Renal pelvis (tissue), 4 donors: ENCODE data around the gene LRRC1. TPM values are rescaled to one million over a fixed set of nuclear protein-coding genes. Genes with fewer than 3 reads are reported as not detected.
"Not testable (repeated sequence)": the region's sequence is repeated elsewhere in the genome, so short reads cannot be mapped to it uniquely, and the experiment has no call there.

Experiments
- DNase-seq: peaks from one replicate; pipeline ENCODE4 v3.0.0-alpha.2; 2013
- polyA plus RNA-seq, 3 donors: library from polyadenylated mRNA; unstranded; fragments of 120-200 nt; gene quantifications; one replicate each; pipeline ENCODE4 v1.2.1, GENCODE V29; 2013; ENCODE audit not compliant: insufficient read length in 3 of 3

LRRC1 gene
- polyA plus RNA-seq, 3 donors = 24.4 to 34.8 (median 29.7) TPM

DNA sequence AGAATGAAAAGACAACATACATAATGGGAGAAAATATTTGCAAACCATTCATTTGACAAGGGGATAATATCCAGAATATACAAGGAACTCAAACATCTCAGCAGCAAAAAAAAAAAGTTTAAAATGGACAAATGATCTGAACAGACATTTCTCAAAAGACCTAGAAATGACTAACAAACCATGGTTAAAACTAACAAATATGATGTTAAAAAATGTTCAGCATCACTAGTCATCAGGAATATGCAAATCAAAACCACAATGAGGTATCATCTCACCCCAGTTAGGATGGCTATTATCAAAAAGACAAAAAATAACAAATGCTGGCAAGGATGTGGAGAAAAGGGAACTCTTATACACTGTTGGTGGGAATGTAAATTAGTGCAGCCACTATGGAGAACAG lies 9.8 kb upstream of the LRRC1 start:
- DNase-seq = not testable (repeated sequence)

DNA sequence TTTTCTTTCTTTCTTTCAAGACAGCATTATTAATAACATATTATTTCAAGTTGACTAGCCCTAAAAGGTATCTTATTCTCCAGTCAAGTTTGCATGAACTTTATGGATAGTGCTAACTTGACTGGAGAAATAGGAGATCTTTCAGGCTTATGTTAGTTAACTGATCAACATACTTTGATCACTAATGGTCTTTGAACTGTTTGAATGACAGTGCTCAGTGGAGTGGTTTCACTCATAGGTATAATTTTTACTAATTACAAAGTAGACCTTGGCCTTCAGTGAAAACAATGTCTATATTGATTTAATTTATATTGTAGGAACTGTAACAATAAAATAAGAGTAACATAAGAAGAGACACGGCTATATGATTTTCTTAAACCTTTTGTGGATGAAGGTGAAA lies 8.0 kb upstream of the LRRC1 start:
- no peak for DNase-seq

DNA sequence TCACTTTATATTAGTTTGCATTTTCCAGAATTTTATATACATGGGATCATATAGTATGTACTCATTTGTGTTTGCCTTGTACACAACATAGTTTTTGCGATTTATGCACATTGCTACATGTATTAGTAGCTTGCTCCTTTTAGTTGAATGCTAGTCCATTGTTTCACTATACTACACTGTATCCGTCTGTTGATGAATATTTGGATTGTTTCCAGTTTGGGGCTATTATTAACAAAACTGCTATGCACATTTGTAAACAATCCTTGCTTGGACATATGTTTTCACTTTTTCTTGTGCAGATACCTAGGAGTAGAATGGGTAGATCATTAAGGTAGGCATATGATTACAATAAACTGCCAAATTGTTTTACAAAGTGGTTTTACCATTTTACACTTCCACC lies 3.9 kb upstream of the LRRC1 start:
- no peak for DNase-seq

DNA sequence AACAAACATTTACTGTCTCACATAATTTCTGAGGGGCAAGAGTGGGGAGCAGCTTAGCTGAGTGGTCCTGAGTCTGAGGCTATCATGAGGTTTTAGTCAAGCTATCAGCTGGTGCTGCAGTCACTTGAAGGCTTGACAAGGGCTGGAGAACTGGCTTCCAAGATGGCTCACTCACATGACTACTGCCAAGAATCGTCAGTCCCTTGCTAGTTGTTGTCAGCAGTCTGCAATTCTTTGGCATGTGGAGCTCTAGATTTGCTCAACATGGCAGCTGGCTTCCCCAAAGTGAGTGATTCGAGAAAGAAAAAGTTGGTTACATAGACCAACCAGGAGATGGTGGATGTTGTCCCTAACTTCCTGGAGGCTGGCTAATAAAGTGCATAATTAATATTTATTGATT lies 2.8 kb upstream of the LRRC1 start:
- no peak for DNase-seq

DNA sequence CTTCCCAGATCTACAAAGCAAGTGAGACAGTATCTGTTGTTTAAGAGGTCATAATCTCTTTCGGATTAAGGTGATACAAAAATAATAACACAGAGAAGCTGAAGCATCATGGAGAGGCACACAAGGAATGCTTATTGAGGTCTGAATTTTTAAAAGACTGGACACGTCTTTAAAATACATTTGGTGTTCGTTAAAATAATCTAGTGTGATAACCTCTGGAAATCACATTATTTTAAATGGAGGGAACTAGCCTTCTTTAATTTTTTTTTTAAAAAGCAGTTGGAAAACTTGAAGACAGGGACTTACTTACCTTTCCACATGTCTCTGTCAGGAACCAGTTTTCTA lies 1.9 kb upstream of the LRRC1 start:
- no peak for DNase-seq

DNA sequence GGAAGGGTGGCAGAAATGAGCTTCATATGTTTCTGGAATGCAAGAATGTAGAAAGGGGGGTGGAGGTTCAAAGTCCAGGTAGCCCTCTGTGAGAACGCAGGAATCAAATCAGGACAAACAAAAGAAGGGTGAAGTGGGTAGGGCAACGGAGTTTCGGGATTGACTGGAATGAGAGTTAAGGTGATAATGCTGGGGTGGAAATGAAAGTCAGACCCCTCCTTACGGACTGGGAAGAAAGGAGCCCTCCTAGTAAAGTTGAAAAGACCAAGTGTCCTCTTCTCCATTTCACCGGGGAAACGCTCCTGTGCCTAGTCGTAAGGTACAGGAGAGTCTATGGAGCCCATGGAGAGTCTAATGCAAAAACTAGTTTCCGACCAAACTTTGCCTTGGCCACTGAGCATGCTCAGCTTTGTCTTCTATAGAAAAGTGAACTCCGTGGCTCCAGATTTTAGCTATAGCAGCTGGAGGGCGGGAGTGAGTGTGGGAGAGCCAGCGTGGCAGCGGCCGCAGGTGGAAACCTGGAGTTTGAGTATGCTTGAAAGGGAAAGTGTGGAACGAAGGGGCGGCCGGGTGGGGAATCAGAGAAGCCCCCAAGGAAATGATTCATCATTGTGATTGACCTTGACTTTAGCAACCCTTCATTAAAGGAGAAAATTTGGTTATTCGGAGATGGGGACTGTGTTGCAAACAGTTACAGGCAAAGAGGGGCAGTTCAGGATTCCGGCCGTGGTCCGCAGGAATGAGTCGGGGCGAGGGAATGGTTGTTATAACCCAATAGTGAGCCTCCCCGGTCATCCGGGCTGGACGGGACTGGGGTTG lies 1.3 kb upstream of the LRRC1 start:
- DNase-seq = peak; percentile 82

DNA sequence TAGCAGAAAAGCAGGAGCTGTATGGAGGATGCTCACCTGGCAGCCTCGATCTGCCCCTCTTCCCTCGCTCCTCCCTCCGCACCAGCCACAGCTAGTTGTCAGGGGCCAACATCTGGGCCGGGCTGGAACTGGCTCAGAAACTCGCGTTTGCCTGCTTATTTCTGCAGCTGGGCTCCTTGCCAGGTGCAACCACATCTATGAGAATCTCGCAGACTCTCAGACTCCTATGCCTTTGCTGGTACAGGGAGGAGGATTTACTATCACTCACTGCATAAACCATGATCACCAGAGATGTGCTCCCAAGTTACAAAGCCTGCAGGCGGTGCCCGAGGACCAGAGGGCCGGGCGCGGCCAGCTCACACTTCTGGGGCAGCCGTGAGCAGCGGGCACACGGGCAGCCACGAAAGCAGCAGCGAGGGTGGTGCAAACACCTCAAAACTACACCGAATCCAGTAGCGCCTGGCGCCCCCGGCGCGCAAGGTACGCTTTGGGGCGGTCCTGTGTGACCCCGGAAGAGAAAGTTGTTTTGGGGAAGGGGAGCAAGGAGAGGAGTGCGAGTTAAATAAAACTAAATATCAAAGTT lies 577 bp upstream of the LRRC1 start:
- DNase-seq = peak; percentile 61

DNA sequence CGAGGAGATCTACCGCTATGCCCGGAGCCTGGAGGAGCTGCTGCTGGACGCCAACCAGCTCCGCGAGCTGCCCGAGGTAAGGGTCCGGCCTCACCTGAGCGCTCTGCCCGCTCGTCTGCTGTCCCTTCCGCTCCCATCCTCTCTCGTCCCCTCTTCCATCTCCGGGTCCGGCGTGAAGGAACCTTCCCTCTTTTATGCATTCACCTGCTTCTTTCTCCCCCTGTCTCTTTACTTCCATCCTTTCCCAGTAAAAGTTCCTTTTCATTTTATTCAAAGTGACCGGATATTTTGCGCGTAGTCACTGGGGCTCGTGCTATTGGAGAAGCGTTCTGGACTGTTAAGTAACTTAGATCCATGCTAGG lies 516 bp downstream of the LRRC1 start:
- DNase-seq = peak; percentile 16

DNA sequence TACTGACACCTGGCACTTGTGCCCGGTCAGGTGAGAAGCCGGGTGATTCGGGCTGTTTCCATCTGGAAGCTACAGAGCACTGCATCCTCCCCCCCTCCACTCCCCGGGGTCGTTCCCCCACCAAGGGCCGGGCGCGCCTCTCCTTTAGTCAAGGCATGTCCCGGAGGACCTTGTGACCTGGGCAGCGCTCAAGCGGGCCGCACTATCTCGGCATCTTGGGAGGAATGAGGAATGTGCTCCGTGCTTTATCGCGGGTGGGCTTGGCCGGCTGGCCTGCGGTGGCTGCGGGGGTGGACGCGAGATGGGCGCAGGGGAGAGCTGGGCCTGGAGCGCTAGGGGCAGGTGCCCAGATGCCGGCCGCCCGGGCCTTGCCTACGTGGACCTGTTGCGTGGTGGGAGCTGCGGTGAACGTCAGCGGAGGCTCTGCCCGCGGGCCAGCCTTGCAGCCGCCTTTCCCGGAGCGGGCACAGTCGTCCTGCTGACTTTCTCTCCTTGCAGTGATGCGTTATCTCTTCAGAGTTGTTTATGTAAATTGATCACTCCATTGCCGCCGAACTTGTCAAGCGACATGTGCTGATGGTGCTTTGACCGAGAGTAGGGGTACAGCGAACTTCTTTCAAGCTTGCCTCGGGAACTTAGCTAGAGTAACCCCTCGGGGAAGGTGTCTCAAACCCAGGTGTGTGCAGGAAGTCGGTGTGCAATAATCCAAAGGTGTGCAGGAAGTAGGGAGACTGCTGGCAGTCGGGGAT lies 1.1 kb downstream of the LRRC1 start:
- peak; percentile 27 for DNase-seq

DNA sequence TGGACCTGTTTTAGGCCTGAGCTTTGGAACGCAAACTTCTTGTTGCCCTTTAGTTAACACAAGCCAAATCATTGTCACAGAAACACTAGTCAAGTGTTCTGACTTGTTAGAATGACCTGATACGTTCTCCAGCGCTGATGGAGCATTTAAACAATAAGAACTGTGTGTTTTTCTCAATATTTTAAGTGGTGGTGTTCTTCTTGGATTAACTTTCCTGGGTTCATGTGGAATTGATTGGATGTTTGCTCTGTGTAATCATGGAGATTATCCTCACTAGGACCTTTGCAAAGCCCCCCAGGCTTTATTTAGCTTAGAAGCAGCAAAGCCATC lies 1.6 kb downstream of the LRRC1 start:
- DNase-seq = no peak

DNA sequence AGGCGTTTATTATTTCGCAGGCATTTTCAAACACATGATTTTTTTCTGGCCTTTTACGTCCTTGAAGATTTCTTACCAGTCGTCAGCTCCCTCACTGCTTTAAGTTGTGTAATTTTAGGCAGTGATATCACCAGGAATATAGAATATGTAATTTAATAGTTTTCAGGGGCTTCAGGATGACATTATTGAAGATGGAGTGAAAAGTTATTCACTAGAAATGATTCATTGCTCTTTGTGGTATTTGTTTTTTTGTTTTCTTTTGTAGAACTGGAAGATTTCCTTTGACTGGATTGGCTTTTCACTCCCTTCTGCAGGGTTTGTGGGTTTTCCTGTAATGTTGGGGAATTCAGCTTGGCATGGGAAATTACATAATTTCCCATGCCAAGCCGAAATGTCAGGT lies 2.0 kb downstream of the LRRC1 start:
- DNase-seq = no peak

DNA sequence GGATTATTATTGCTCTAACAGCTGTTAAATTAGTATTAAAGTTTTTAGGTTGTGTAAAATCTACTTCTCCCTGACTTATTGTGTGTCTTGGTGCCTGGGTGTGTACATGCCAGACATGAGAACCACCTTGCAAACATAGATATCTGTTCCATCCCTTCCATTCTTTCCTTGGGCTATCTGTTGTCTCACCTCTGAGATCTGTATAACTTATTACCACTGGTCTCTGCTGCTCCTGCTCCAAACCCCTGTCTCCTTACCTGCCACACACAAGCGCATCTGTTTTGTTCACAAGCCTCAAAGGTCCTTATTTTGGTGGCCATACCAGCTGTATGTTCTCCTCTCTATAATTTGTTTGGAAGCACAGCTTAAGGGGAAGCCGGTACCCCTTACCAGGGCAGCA lies 2.5 kb downstream of the LRRC1 start:
- no peak for DNase-seq

DNA sequence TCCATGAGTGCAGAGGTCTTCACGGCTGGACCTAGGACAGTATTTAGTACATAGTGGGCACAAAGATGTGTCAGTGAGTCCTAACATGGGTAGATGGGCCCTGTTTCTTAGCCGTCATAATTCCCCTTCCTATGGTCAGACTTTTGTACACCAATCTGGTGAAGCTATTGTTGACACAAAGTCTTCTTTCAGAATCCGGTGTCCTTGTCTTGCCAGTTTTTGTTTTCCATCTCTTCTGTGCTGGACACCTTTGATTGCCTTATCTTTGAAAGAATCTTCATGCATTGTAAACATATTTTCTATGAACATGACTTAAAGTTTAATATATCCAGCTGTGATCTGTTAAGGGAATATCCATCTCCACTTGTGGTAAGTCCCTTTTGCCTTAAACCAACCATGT lies 4.5 kb downstream of the LRRC1 start:
- DNase-seq = no peak

DNA sequence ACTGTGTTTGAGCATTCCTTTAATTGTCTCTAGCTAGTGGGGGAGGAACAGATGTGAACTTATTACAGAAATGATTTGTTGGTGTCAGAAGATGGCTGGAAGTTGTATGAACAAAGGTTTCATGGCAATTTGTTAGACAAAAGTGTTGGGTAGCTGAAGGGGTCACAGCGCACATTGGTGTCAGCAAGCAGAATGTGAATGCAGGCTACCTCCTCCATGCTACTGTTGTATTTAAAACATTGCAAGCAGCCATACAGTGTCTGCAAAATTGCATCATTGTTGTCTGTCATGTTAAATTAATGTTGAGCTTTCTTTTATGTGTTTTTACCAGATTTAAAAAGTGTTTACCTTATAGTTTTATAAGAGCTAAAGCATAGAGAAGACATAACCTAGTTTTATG lies 6.2 kb downstream of the LRRC1 start:
- DNase-seq = no peak

DNA sequence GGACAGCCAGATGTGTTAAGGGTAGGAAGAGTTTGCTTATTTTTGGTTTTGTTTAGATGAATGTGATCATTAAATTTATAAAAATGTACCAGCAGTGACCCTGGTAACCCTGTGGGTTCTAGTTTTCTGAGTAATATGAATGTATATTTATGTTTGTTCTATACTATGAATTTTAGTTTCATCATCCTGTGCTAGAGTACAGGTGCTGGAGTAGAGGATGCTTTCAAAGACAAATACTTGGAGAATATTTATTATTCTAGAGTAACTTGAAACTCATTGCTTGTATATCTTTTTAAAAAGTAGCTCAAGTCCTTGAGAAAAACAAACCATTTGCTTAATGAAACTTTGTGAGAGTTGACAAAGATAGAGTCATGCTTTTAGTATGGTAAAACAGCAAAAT lies 7.8 kb downstream of the LRRC1 start:
- DNase-seq = no peak

DNA sequence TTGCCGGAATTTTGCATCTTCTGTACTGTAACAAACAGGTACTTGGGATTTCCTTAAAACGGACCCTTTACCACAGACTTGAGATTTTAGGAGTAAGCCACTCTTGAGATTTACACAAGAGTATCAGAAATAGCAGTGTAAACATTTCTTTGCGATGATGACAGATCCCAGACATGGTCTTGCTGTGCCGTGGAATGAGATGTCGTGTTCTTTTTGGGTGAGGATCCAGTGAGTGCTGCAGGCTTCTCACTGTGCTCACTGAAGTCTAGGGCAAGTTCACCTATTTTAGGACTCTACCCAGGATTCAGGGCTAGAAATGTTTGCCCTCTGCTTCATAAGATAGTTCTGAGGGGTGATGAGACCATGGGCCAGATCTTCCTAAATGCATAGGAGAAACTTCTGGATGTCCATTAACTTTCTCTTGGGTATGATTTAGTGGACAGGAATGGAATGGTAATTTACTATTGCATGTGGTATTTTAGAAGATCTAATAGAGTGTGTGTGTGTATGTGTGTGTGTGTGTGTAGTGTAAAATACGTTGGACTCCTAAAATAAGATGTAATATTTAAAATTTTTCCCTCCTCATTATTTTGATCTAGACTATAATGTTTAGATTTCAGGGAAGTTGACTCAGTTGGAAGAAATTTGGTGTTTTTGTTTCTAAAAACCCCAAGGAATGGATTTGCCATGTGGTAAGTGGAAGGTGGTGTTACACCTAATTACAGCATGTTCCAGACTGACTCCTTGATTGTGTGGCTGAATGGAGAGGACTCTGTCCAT lies 8.5 kb downstream of the LRRC1 start:
- no peak for DNase-seq

DNA sequence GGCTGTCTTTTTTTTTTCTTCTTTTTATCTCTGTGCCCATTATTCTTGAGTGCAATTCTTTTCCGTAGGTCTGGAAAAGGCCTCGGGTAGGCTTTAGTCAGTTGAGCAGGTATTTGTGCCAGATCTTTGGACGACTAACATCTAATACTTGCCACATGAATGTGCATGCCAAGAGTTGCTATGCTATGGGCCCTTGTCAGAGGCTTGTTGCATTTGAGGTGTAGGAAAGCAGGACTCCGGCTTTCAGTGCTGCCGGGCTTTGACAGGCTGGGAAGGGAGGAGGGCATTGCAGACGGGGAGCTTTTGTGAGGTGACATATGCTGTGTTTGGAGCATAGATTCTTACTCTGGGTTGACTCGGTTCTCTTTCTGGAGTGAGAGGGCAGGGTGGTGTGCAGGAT lies 10.2 kb downstream of the LRRC1 start:
- DNase-seq = no peak

DNA sequence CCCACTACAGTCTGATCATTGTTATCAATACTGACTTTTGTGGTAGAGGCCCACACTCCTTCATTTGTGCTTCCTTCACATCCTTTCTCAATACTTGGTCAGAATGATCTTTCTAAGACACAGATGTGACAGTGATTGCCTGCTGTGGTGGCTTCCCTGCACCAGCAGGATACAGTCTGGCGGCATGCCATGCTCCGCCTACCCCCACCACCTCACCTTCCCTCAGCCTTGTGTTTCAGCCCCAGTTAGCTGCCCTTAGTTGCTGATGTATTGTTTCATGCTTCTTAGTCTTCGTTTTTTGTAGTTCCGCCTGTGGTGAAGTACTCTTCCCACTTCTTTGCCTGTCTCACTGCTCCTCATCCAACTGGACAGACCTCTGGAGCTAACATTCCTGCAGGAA lies 10.9 kb downstream of the LRRC1 start:
- no peak for DNase-seq

DNA sequence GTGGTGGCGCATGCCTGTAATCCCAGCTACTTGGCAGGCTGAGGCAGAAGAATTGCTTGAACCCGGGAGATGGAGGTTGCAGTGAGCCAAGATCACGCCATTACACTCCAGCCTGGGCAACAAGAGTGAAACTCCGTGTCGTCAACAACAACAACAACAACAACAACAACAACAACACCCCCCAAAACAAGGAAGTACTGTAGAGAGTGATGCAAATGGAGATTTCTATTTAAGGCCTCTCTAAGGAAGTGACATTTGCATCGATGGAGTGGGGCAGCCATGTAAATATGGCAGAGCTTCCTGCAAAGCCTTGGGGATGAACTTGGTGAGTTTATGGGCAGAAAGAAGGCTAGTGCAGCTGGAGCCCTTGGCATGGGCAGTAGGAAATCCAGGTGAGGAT lies 12.8 kb downstream of the LRRC1 start:
- DNase-seq = not testable (repeated sequence)

DNA sequence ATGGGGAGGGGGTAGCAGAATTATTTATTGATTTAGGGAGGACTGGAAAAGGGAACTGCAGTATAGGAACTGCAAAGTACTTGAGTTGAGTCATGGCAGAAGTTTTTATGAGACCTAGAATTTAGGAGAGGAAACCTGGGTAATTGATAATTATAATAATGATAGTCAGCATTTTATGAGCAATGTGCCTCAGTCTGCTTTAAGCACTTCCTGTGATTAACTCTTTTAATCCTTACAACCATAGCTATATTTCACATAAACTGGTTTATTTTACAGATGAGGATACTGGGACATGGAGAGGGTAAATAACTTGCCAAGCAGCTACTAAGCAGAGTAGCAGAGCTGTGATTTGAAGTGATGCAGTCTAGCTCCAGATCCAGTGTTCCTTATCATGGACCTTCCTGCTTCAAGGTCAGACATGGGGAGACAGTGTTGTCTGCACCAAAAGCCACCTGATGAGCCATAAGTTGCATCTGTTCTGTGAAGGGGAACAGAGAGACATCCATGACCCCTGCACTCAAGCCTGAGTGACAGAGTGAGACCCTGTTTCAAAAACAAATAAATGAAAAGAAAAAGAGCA lies 13.6 kb downstream of the LRRC1 start:
- DNase-seq = no peak

DNA sequence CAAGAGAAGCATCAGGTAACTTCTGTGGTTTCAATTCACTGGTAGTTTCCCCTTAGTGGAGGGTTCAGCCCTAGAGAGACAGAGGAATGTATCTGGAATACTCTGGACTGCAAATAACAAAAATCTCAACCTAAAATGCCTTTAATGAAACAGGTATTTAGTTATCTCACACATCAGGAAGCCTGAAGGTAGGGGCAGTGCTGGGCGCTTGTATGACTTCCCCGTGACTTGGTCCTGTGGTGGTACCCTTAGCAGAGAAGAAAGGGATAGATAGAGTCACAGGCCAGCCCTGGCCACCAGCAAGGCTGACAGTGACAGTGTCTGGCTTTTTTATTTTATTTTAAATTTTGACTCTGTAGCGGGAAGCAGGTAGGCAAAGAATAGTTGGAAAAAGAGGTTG lies 14.9 kb downstream of the LRRC1 start:
- DNase-seq = no peak

DNA sequence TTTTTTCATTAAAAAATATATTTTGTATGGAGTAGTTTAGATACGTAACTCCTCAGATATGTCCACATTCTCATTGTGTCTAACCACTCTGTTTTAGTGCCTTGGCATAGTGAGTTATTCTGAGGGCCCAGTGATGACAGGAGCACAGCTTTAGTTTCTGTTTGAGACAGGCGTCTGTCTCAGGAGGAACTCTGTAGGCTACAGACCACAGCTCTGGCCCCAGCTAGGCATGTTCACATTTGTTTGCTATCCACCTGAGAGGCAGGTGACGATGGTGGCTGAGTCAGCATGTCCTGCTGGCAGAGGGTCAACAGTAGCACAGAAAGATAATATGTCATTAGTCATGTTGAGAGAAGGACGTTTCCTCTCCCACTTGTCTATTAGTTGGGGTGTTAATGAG lies 16.3 kb downstream of the LRRC1 start:
- DNase-seq = no peak
